ENCODE data around the gene DACH1. TPM values are rescaled to one million over a fixed set of nuclear protein-coding genes. Genes with fewer than 3 reads are reported as not detected.

DACH1 gene
- total RNA-seq, 1 donor from 2014 or later: 31.0 TPM

GRCh38 chr13:71583581-71583980 is 283.4 kb downstream of the DACH1 start:
- no peak for DNase-seq (ENCODE audit: low spot score)

- no peak for DNase-seq (ENCODE audit: low spot score)
These were observed 286.4 kb downstream of the DACH1 start for GRCh38 chr13:71580614-71581013.

GRCh38 chr13:71578048-71578447 is 289.0 kb downstream of the DACH1 start:
- no peak for DNase-seq (ENCODE audit: low spot score)

GRCh38 chr13:71577127-71577526 is 289.9 kb downstream of the DACH1 start:
- no peak for DNase-seq (ENCODE audit: low spot score)

GRCh38 chr13:71576571-71576970 is 290.4 kb downstream of the DACH1 start:
- DNase-seq (ENCODE audit: low spot score): no peak

- DNase-seq (ENCODE audit: low spot score): no peak
These were observed 320.1 kb downstream of the DACH1 start for GRCh38 chr13:71546881-71547280.

- DNase-seq (ENCODE audit: low spot score): no peak
These were observed 326.9 kb downstream of the DACH1 start for GRCh38 chr13:71540098-71540497.

- no peak for DNase-seq (ENCODE audit: low spot score)
These were observed 330.8 kb downstream of the DACH1 start for GRCh38 chr13:71536201-71536600.

- DNase-seq (ENCODE audit: low spot score): no peak
These were observed 342.2 kb downstream of the DACH1 start for GRCh38 chr13:71524613-71525304.

- no peak for DNase-seq (ENCODE audit: low spot score)
These were observed 342.8 kb downstream of the DACH1 start for GRCh38 chr13:71524245-71524612.

GRCh38 chr13:71522941-71523526 is 344.0 kb downstream of the DACH1 start:
- DNase-seq (ENCODE audit: low spot score): no peak

- no peak for DNase-seq (ENCODE audit: low spot score)
These were observed 350.0 kb downstream of the DACH1 start for GRCh38 chr13:71517004-71517403.

- no peak for DNase-seq (ENCODE audit: low spot score)
These were observed 350.5 kb downstream of the DACH1 start for GRCh38 chr13:71516521-71516920.

GRCh38 chr13:71515744-71516038 is 351.3 kb downstream of the DACH1 start:
- DNase-seq (ENCODE audit: low spot score): no peak

GRCh38 chr13:71514900-71515743 is 351.9 kb downstream of the DACH1 start:
- no peak for DNase-seq (ENCODE audit: low spot score)

- no peak for DNase-seq (ENCODE audit: low spot score)
These were observed 353.5 kb downstream of the DACH1 start for GRCh38 chr13:71513411-71514033.

- no peak for DNase-seq (ENCODE audit: low spot score)
These were observed 363.2 kb downstream of the DACH1 start for GRCh38 chr13:71503781-71504180.

- no peak for DNase-seq (ENCODE audit: low spot score)
These were observed 367.0 kb downstream of the DACH1 start for GRCh38 chr13:71499944-71500514.

- no peak for DNase-seq (ENCODE audit: low spot score)
These were observed 367.8 kb downstream of the DACH1 start for GRCh38 chr13:71499235-71499634.

- no peak for DNase-seq (ENCODE audit: low spot score)
These were observed 373.8 kb downstream of the DACH1 start for GRCh38 chr13:71493189-71493588.

- no peak for DNase-seq (ENCODE audit: low spot score)
These were observed 374.6 kb downstream of the DACH1 start for GRCh38 chr13:71492346-71492871.

GRCh38 chr13:71491010-71491409 is 376.0 kb downstream of the DACH1 start:
- no peak for DNase-seq (ENCODE audit: low spot score)
